ENCODE results near the gene ZDHHC14. TPM values are rescaled to one million over a fixed set of nuclear protein-coding genes. Genes with fewer than 3 reads are reported as not detected.

ZDHHC14 gene
- total and polyA plus RNA-seq, 8 donors: 3.4 to 25.7 (median 7.4) TPM

DNA sequence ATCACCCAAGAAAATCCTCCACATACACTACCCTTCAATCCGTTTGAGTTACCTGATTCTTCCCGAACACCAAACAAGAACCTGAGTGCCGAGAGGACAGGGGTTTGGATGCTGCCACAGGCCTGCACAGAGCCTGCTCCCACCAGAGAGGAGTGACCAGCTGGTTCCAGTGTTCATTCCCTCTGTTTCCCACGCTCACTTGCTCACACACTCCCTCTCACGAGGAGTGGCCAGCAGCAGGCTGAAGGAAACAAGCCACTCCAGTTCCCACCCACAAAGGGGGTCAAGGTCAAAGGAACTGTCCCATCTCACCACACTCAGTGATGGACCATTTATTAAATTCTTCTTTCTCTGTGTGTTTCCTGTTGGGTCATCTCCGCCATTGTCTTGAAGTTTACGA lies 344.8 kb downstream of the ZDHHC14 start:
- no peaks in the 10 kb centered on the region for H3K27me3 ChIP-seq
- 90 to 98% (median 95%) methylated on average over 7 of the region's 7 CpGs for WGBS, 5 donors
- H3K36me3 ChIP-seq: no peaks in the 10 kb centered on the region
- H3K27ac ChIP-seq: peak overlapping the region in 2 of 5 donors; percentile 25 to 29
- DNase-seq: no peak
- peaks cover 0 to 7% (median 2%) of the 10 kb centered on the region in 4 donors for H3K9me3 ChIP-seq
- H3K4me3 ChIP-seq: no peak overlapping the region
- TF ChIP-seq POLR2AphosphoS5 (IDR thresholded peaks at IDR 0.05): no peak
- no peak for TF ChIP-seq POLR2A (IDR thresholded peaks at IDR 0.05)
- no peak for TF ChIP-seq EP300 (IDR thresholded peaks at IDR 0.05)
- no peak for TF ChIP-seq CTCF (IDR thresholded peaks at IDR 0.05)
- intact Hi-C loops (cut with DNase I; ENCODE audit: low total_unique reads): no loop called here
- H3K4me1 ChIP-seq: peaks cover 3 to 10% (median 8%) of the 10 kb centered on the region in 4 donors

DNA sequence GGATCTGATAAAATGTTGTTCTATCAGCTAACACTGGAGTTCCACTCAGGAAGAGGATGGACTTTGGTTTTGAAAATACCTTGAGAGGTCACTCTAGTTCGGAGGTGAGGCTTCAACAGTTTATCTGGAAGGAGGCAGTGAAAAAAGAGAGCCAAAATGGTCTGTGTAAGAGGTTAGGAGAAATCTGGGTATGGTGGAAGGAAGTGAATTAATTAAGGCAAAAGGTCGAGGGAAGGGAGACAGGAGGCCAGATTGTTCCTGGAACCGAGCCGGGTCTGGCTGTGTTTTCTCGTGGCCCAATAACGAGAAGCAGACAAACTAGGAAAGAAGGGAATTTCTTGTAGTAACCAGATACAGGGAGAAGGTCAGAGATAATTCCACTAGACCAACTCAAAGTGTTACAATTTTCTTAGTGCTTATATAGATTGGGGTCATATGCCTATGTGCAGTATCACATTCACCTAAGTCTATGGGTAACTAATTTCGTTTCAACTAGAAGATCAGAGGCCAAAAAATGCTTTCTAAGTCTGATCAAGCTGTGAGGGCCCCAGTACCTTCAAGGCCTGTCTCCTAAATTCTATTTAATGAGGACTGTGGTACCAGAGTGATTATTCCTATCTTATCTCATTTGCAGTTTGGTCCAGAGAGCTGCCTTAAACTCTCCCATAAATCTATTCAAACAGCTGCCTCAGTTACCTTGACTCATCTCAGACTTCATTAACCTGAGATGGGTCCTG lies 346.1 kb downstream of the ZDHHC14 start:
- Histone ChIP-seq H3K4me1 (peaks cover 3 to 10% (median 8%) of the 10 kb centered on the region in 4 donors), H3K27ac (peak overlapping the region in 4 of 5 donors; percentile 3 to 67 (median 45)), H3K36me3 (no peaks in the 10 kb centered on the region), H3K4me3 (no peak overlapping the region), H3K27me3 (no peaks in the 10 kb centered on the region), H3K9me3 (peaks cover 0 to 7% (median 2%) of the 10 kb centered on the region in 4 donors)
- peak in 1 of 2 donors; percentile 46 for DNase-seq
- WGBS, 5 donors: 33 to 70% (median 42%) methylated on average over 7 of the region's 7 CpGs
- no peak for TF ChIP-seq POLR2AphosphoS5 (IDR thresholded peaks at IDR 0.05)
- no peak for TF ChIP-seq POLR2A (IDR thresholded peaks at IDR 0.05)
- no peak for TF ChIP-seq CTCF (IDR thresholded peaks at IDR 0.05)
- TF ChIP-seq EP300 (IDR thresholded peaks at IDR 0.05): no peak
- intact Hi-C loops (cut with DNase I; ENCODE audit: low total_unique reads): no loop called here

Small RNAs within 50 kb of the gene (small RNA-seq; reads per million reads assigned to genes)
- gene MIR3692: 0 reads per million in 4 donors

Other genes starting within 250 kb of the ZDHHC14 start
- 10 to 100 TPM in 1 of 5 donors, 1 to 10 TPM in 1, under 1 TPM in 2, not detected in 1; 0.87 to 13.8 (median 2.9) TPM for gene TMEM242, start 57.7 kb upstream of the ZDHHC14 start, total RNA-seq
- 1 to 10 TPM; 2.7 to 6.7 (median 4.4) TPM for gene TMEM242, start 57.7 kb upstream of the ZDHHC14 start, polyA plus RNA-seq